GM19099 (cell line): ENCODE measurements around the gene STXBP4.

ENCODE experiments used
- POLR2A ChIP-seq: IDR thresholded peaks from 3 replicates; pipeline ENCODE4 v1.6.1; 2011; ENCODE audit warnings: low read depth; ENCODE audit not compliant: insufficient read length; ENCODE audit errors: extremely low read depth

The STXBP4 gene

GRCh38 chr17:54951286-54951685 is 17.3 kb upstream of the STXBP4 start:
- TF ChIP-seq POLR2A = no peak

DNA sequence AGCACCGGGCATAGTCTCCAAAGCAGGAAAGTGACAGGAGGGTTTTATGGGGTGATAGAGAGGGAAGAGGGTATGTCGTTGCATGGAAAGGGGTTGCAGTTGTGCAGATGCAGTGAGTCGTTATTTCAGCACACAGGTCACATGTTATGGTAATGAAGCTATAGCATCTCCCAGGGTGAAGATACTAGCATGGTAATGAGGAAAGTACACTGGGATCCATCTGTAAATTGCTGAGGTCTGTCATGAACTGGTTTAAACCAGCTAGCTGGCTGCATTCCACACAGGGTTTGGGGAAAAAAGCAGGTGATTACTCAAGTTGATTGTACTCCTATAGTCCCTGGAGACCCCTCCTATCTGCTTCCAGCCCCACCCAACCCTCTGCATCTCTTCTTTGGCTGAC is 11.8 kb upstream of the STXBP4 start:
- no peak for TF ChIP-seq POLR2A

GRCh38 chr17:54967621-54968261 is 824 bp upstream of the STXBP4 start:
- peak; percentile 22 for TF ChIP-seq POLR2A

DNA sequence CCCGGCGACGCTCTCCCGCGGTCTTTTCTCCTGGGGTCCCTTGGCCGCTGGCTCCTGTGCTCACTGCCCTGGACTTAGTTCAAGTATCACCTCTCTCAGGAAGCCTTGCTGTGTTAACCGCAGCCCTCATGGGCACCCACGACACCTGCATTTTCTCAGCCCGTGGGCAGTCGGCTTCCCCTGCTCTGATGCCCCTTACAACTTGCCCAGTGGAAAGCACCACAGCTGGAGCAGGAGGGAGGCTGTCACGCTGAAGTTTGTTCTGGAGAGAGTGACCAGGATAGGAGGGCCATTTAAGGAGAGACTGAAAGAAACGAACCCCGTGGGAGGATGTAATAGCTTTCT is 395 bp downstream of the STXBP4 start:
- no peak for TF ChIP-seq POLR2A

GRCh38 chr17:54969658-54970572 is 1.4 kb downstream of the STXBP4 start:
- no peak for TF ChIP-seq POLR2A

DNA sequence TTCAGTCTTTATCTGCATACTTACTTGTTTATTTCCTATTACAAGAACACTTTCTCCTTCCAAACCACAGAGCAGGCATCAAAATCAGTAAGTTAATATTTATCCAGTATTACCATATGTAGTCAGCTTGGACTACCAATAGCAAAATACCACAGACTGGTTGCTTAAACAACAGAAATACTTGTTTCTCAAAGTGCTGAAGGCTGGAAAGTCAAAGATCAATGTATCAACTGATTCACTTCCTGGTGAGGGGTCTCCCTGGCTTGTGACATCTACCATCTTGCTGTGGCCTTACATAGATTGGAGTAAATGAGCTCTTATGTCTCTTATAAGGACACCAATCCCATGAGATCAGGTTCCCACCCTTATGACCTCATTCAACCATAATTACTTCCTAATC is 2.6 kb downstream of the STXBP4 start:
- TF ChIP-seq POLR2A = no peak

GRCh38 chr17:54971901-54972300 is 3.3 kb downstream of the STXBP4 start:
- TF ChIP-seq POLR2A = no peak

- TF ChIP-seq POLR2A = no peak
Measured at GRCh38 chr17:54972406-54973138, 4.0 kb downstream of the STXBP4 start.

GRCh38 chr17:54974759-54975158 is 6.2 kb downstream of the STXBP4 start:
- no peak for TF ChIP-seq POLR2A

- TF ChIP-seq POLR2A = no peak
Measured at GRCh38 chr17:54976316-54976715, 7.8 kb downstream of the STXBP4 start.

GRCh38 chr17:54977744-54978143 is 9.2 kb downstream of the STXBP4 start:
- TF ChIP-seq POLR2A = no peak

- no peak for TF ChIP-seq POLR2A
Measured at GRCh38 chr17:54979657-54980056, 11.1 kb downstream of the STXBP4 start.

GRCh38 chr17:54980375-54980774 is 11.8 kb downstream of the STXBP4 start:
- no peak for TF ChIP-seq POLR2A

DNA sequence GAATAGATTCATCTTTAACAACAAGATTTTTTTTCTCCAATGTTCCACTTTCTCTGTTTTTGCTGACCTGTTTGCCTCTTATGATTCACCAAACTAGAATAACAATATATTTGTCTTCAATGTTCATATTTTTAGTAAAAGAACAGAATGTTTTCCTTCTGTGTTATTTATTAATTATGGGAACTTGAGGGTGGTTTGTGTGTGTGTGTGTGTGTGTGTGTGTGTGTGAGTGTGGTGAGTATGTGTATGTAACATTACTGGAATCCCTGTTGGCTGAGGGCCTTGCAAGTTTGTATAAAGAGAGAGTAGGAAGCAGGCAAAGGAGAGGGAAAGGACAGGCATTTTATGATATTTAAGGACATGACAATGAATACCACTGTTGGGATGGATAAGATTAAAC is 13.8 kb downstream of the STXBP4 start:
- no peak for TF ChIP-seq POLR2A

DNA sequence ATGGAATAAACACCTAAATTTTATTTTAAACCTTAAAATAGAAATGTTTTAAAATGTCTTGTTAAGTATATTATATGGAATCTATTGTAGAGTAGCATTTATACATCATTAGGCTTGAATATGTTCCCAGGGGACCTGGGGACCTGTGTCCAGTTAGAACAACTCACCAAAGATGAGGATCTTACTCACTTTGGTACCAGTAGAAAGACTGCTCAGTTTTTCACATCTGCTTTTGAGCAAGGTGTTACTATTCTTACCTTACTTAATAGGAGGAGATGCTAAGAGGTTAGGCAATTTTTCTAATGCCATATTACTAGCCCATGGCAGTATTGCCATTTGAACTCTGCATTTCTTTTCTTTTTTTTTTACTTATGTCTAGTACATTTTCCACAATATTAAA is 14.7 kb downstream of the STXBP4 start:
- no peak for TF ChIP-seq POLR2A

GRCh38 chr17:54985476-54985875 is 16.9 kb downstream of the STXBP4 start:
- no peak for TF ChIP-seq POLR2A
